Right lobe of liver (tissue), 6 donors: ENCODE data around the gene CWC15. TPM values are rescaled to one million over a fixed set of nuclear protein-coding genes. Genes with fewer than 3 reads are reported as not detected.

Experiments
- ATAC-seq, 4 donors: fragments of 200-7000 bp; cut with Tn5 transposase; one replicate each; pipeline ENCODE4 v1.9.1; 2020; ENCODE audit warnings: mild to moderate bottlenecking in 4 of 4, moderate library complexity in 4 of 4
- DNase-seq, 3 donors: peaks; one replicate each; pipeline ENCODE4 v3.0.0-alpha.2; 2020
- H3K27ac ChIP-seq, 3 donors: fragments of 200-600 bp; one replicate each; pipeline ENCODE4 v1.8.0; 2022
- H3K27me3 ChIP-seq, 2 donors: fragments of 200-600 bp; one replicate each; pipeline ENCODE4 v1.8.0; 2022
- H3K36me3 ChIP-seq, 4 donors: fragments of 200-600 bp; sonication (generic) in 1 of 4; one replicate each; pipeline versions ENCODE4 v1.5.1 to v1.8.0; 2017 to 2022; ENCODE audit warnings: control low read depth in 1 of 4
- H3K4me1 ChIP-seq, 4 donors: fragments of 200-600 bp; sonication (generic) in 1 of 4; one replicate each; pipeline versions ENCODE4 v1.5.1 to v1.8.0; 2017 to 2022; ENCODE audit warnings: control low read depth in 1 of 4
- H3K4me3 ChIP-seq, 3 donors: fragments of 200-600 bp; one replicate each; pipeline ENCODE4 v1.8.0; 2022
- H3K9me3 ChIP-seq, 4 donors: fragments of 200-600 bp; sonication (generic) in 1 of 4; one replicate each; pipeline versions ENCODE4 v1.5.1 to v1.8.0; 2017 to 2022; ENCODE audit warnings: control low read depth in 1 of 4
- POLR2A ChIP-seq: fragments of 450-650 bp; IDR thresholded peaks from one replicate; pipeline ENCODE4 v1.6.1; 2017; ENCODE audit warnings: antibody characterized with exemption, mild to moderate bottlenecking
- WGBS: methylation state at CpG from one replicate; pipeline ENCODE4 v1.1.6; 2018; ENCODE audit warnings: low coverage, low lambda C conversion rate; ENCODE audit not compliant: insufficient coverage; ENCODE audit errors: missing lambda C conversion rate; 5-methylcytosine and 5-hydroxymethylcytosine counted together
- intact Hi-C, 2 donors: fragments of 100-400 bp; cut with DNase I; formaldehyde crosslinking; loops; one replicate each; pipeline versions ENCODE4 v1.11.2 to v1.14.1; 2022
- total RNA-seq, 6 experiments: library from RNA; depleted of rRNA in 2 of 6; stranded (reverse); fragments of >200 nt in 2 of 6; fragmentation: NEBNext Ultra II Directional in 3 of 6; extraction: Animal tissue kit (Norgen Biotek cat#: 25700) in 3 of 6; gene quantifications; one replicate each; pipeline versions ENCODE4 v1.1.0 to v1.2.4, GENCODE V29; 2016 to 2023
- TF ChIP-seq, protein P1 (sequence below), 4 donors: fragments of 200-600 bp in 3 of 4; fragments of 450-650 bp in 1 of 4; IDR thresholded peaks; one replicate each; pipeline versions ENCODE4 v1.5.1 to v1.8.0; 2016 to 2022; ENCODE audit warnings: antibody characterized with exemption in 4 of 4, mild to moderate bottlenecking in 2 of 4
- donor health status: DM: no; HTN: yes; CAD: no.
- donor health status: DM: no; HTN: no; CAD: no.
- donor health status: DM: no; HTN: no; CAD: no.
- donor health status: DM: no; HTN: yes; CAD: no.
- donor health status: DM: no; HTN: yes; CAD: no.

CWC15 gene
- total RNA-seq, 6 experiments from 2014 or later = 23.5 to 31.0 (median 26.7) TPM

DNA sequence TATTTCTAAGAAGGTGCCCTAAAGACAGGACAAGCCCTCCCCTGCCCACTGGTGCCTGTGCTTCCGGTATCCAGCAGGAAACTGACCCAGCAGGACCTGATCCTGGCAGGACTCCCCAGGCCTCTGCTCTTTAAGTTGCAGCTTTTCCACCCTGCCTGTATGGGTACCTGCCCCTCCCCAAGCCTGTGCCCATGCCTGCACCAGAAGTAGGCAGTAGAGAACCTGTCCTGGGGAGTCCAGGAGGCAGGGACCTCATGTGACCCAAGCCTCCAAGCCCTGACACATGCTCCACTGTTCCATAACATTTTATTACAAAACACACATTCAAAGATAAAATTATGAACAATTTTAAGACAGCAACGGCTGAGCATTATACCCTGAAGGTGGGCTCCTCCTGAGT lies 14.2 kb downstream of the CWC15 start:
- no peak for TF ChIP-seq POLR2A
- TF ChIP-seq, protein P1, sequence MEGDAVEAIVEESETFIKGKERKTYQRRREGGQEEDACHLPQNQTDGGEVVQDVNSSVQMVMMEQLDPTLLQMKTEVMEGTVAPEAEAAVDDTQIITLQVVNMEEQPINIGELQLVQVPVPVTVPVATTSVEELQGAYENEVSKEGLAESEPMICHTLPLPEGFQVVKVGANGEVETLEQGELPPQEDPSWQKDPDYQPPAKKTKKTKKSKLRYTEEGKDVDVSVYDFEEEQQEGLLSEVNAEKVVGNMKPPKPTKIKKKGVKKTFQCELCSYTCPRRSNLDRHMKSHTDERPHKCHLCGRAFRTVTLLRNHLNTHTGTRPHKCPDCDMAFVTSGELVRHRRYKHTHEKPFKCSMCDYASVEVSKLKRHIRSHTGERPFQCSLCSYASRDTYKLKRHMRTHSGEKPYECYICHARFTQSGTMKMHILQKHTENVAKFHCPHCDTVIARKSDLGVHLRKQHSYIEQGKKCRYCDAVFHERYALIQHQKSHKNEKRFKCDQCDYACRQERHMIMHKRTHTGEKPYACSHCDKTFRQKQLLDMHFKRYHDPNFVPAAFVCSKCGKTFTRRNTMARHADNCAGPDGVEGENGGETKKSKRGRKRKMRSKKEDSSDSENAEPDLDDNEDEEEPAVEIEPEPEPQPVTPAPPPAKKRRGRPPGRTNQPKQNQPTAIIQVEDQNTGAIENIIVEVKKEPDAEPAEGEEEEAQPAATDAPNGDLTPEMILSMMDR (IDR thresholded peaks at IDR 0.05) = no peak
- no peaks in the 10 kb centered on the region for H3K4me1 ChIP-seq
- H3K4me3 ChIP-seq = no peak overlapping the region
- H3K27ac ChIP-seq = no peak overlapping the region
- ATAC-seq (peak in 2 of 4 donors; percentile 13 to 35), DNase-seq (no peak)
- 81% methylated on average over 2 of the region's 2 CpGs for WGBS
- H3K36me3 ChIP-seq = peaks cover 0 to 37% (median 15%) of the 10 kb centered on the region in 4 donors
- H3K9me3 ChIP-seq = no peaks in the 10 kb centered on the region
- intact Hi-C loops = no loop called here
- H3K27me3 ChIP-seq = no peaks in the 10 kb centered on the region

DNA sequence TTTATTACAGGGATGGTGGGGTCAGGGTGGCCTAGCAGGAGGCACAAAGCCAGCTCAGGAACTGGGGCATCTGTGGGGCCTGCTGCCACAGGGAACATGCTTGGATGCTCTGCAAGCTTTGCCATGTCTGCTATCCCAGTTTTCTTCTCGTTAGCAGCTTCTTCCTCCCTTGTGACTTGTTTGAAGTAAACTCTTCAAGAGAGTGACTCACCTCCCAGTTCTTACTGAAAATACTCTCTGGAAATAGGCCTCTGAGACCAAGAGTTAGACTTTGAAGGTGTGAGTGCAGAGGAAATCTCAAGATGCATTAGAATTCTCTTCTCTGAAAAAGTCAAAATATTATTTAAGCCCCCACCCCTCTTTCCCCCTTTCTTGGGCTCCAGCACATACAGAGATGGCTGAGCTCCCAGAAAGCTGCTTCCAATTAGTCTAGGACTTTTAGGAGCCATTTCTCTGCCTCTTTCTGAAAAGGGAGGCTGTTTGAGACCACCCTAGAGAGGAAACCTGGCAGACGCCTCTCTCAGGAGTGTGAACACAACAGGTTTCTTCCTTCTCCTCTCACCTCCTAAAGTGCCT lies 15.1 kb downstream of the CWC15 start:
- intact Hi-C loops = no loop called here
- ATAC-seq (no peak), DNase-seq (no peak)
- Histone ChIP-seq H3K27ac (no peak overlapping the region), H3K9me3 (no peaks in the 10 kb centered on the region), H3K27me3 (no peaks in the 10 kb centered on the region), H3K4me3 (no peak overlapping the region), H3K36me3 (peaks cover 0 to 28% (median 12%) of the 10 kb centered on the region in 4 donors), H3K4me1 (no peaks in the 10 kb centered on the region)
- WGBS = 46% methylated on average over 2 of the region's 2 CpGs
- TF ChIP-seq, protein P1 (IDR thresholded peaks at IDR 0.05) = no peak
- TF ChIP-seq POLR2A = no peak

DNA sequence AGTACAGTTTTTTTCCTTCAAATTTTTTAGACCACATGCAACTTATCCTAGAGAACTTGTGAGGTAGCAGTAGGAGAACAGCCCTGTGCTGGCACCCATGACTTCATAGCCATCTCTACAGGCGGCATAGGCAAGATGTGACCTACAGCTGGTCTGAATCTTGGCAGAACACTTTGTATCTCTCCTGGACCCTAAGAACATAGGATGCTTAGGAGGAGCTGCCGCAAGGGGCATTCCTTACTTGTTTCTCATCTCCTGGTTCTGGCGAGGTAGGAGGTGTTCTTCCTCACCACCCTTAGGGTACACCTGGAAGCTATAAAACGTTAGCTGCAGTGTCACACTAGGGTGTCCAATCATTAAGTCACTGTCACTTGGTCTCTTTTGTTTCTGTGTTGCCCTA lies 16.4 kb downstream of the CWC15 start:
- ATAC-seq = no peak
- 38% methylated on average over 3 of the region's 4 CpGs for WGBS

DNA sequence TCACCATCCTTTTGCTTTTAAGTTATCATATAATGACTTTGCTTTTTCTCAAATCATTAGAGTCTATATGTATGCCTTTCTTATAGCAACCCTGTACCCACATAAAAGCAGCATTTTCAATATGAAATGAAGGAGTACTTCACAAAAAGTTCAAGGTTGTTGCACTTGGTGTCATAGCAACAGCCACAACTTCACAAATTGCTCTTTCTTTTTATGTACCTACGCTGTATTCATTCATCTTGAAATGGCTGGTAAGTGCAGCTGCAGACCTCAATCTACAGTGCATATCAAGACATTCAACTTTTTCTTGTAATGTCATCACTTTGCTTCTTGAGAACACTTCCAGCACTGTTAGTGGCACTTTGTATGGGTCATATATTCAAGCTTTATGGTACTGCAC lies 18.6 kb downstream of the CWC15 start:
- no peaks in the 10 kb centered on the region for H3K9me3 ChIP-seq
- H3K4me1 ChIP-seq = no peaks in the 10 kb centered on the region
- DNase-seq = no peak
- no peaks in the 10 kb centered on the region for H3K27me3 ChIP-seq
- intact Hi-C loops = no loop called here
- 20% methylated on average over 1 of the region's 1 CpG for WGBS
- no peak overlapping the region for H3K4me3 ChIP-seq
- ATAC-seq = no peak
- H3K27ac ChIP-seq = no peak overlapping the region
- TF ChIP-seq, protein P1 (IDR thresholded peaks at IDR 0.05) = no peak
- TF ChIP-seq POLR2A = no peak
- no peaks in the 10 kb centered on the region for H3K36me3 ChIP-seq

More for the DNA sequence above, 16.4 kb downstream of the CWC15 start:
- Histone ChIP-seq H3K27ac (no peak overlapping the region), H3K27me3 (no peaks in the 10 kb centered on the region), H3K36me3 (peaks cover 0 to 15% (median 3%) of the 10 kb centered on the region in 4 donors), H3K4me3 (no peak overlapping the region), H3K9me3 (no peaks in the 10 kb centered on the region), H3K4me1 (no peaks in the 10 kb centered on the region)
- intact Hi-C loops = no loop called here
- no peak for DNase-seq
- TF ChIP-seq POLR2A = no peak
- TF ChIP-seq, protein P1 (IDR thresholded peaks at IDR 0.05) = no peak
